Stimulated activated naive CD8-positive, alpha-beta T cell treated with anti-CD3 and anti-CD28 coated beads, Interleukin-15, amount 100 ng/mL, for 72 hours (primary cell): ENCODE results near the gene EML4.
A peak's percentile ranks its signal among the peaks of the same experiment; 100 is the strongest.
"Not testable (repeated sequence)": the region's sequence is repeated elsewhere in the genome, so short reads cannot be mapped to it uniquely, and the experiment has no call there.

Source experiments
- ATAC-seq: fragments of 150-1000 bp; cut with Tn5 transposase; 2 replicates; pipeline ENCODE4 v1.10.0; 2021; ENCODE audit warnings: mild to moderate bottlenecking, moderate library complexity
- DNase-seq, 2 donors: peaks; one replicate each; pipeline ENCODE4 v3.0.0; 2021 to 2022
- H3K27ac Mint-ChIP-seq, 2 donors: one replicate each; pipeline ENCODE4 v1.8.0; 2022; ENCODE audit warnings: mild to moderate bottlenecking in 2 of 2, mixed read lengths in 2 of 2, moderate library complexity in 2 of 2
- H3K27me3 Mint-ChIP-seq: one replicate; pipeline ENCODE4 v1.8.0; 2022; ENCODE audit warnings: mixed read lengths
- H3K4me1 Mint-ChIP-seq: one replicate; pipeline ENCODE4 v1.8.0; 2022; ENCODE audit warnings: mild to moderate bottlenecking, mixed read lengths
- H3K4me3 Mint-ChIP-seq, 2 donors: one replicate each; pipeline ENCODE4 v1.8.0; 2022; ENCODE audit warnings: mild to moderate bottlenecking in 2 of 2, mixed read lengths in 2 of 2, moderate library complexity in 1 of 2
- H3K9me3 Mint-ChIP-seq, 2 donors: one replicate each; pipeline ENCODE4 v1.8.0; 2022; ENCODE audit warnings: mixed read lengths in 2 of 2

EML4 gene

GRCh38 chr2:42319265-42319664 is 150.1 kb downstream of the EML4 start:
- H3K27me3 Mint-ChIP-seq = no peaks in the 10 kb centered on the region
- H3K4me3 Mint-ChIP-seq = no peak overlapping the region
- peaks cover 11% of the 10 kb centered on the region for H3K4me1 Mint-ChIP-seq
- DNase-seq (no peak), ATAC-seq (no peak)
- no peak overlapping the region for H3K27ac Mint-ChIP-seq
- H3K9me3 Mint-ChIP-seq = peaks cover 0 to 4% of the 10 kb centered on the region in 2 donors

GRCh38 chr2:42321452-42322064 is 152.4 kb downstream of the EML4 start:
- Mint-ChIP-seq H3K4me1 (no peaks in the 10 kb centered on the region), H3K4me3 (no peak overlapping the region), H3K9me3 (peaks cover 0 to 4% of the 10 kb centered on the region in 2 donors), H3K27ac (no peak overlapping the region), H3K27me3 (no peaks in the 10 kb centered on the region)
- DNase-seq (no peak), ATAC-seq (no peak)

GRCh38 chr2:42324244-42324643 is 155.1 kb downstream of the EML4 start:
- ATAC-seq (no peak), DNase-seq (no peak)
- H3K4me3 Mint-ChIP-seq = no peak overlapping the region
- H3K4me1 Mint-ChIP-seq = no peaks in the 10 kb centered on the region
- no peak overlapping the region for H3K27ac Mint-ChIP-seq
- peaks cover 0 to 4% of the 10 kb centered on the region in 2 donors for H3K9me3 Mint-ChIP-seq
- H3K27me3 Mint-ChIP-seq = no peaks in the 10 kb centered on the region

GRCh38 chr2:42324949-42325348 is 155.8 kb downstream of the EML4 start:
- DNase-seq (no peak), ATAC-seq (peak; percentile 71)
- peaks cover 0 to 4% of the 10 kb centered on the region in 2 donors for H3K9me3 Mint-ChIP-seq
- no peak overlapping the region for H3K4me3 Mint-ChIP-seq
- no peak overlapping the region for H3K27ac Mint-ChIP-seq
- no peaks in the 10 kb centered on the region for H3K27me3 Mint-ChIP-seq
- no peaks in the 10 kb centered on the region for H3K4me1 Mint-ChIP-seq

GRCh38 chr2:42325609-42326008 is 156.5 kb downstream of the EML4 start:
- Mint-ChIP-seq H3K27me3 (no peaks in the 10 kb centered on the region), H3K9me3 (peaks cover 0 to 2% of the 10 kb centered on the region in 2 donors), H3K27ac (no peak overlapping the region), H3K4me3 (no peak overlapping the region), H3K4me1 (no peaks in the 10 kb centered on the region)
- DNase-seq (no peak), ATAC-seq (no peak)

- no peak for DNase-seq
- no peak for ATAC-seq
- no peaks in the 10 kb centered on the region for H3K27me3 Mint-ChIP-seq
- H3K9me3 Mint-ChIP-seq = no peaks in the 10 kb centered on the region
- no peak overlapping the region for H3K27ac Mint-ChIP-seq
- no peaks in the 10 kb centered on the region for H3K4me1 Mint-ChIP-seq
- H3K4me3 Mint-ChIP-seq = no peak overlapping the region
Observed at GRCh38 chr2:42327125-42327524, 158.0 kb downstream of the EML4 start.

GRCh38 chr2:42328148-42328833 is 159.1 kb downstream of the EML4 start:
- Mint-ChIP-seq H3K27me3 (no peaks in the 10 kb centered on the region), H3K9me3 (no peaks in the 10 kb centered on the region), H3K4me1 (no peaks in the 10 kb centered on the region), H3K4me3 (no peak overlapping the region), H3K27ac (peak overlapping the region; percentile 74 to 76)
- no peak for ATAC-seq
- no peak for DNase-seq

- Mint-ChIP-seq H3K4me1 (no peaks in the 10 kb centered on the region), H3K27me3 (no peaks in the 10 kb centered on the region), H3K27ac (no peak overlapping the region), H3K9me3 (no peaks in the 10 kb centered on the region), H3K4me3 (no peak overlapping the region)
- DNase-seq (no peak), ATAC-seq (no peak)
Observed at GRCh38 chr2:42328923-42329322, 159.8 kb downstream of the EML4 start.

GRCh38 chr2:42329736-42330135 is 160.6 kb downstream of the EML4 start:
- no peak for ATAC-seq
- Mint-ChIP-seq H3K4me1 (no peaks in the 10 kb centered on the region), H3K9me3 (no peaks in the 10 kb centered on the region), H3K4me3 (no peak overlapping the region), H3K27ac (peak overlapping the region; percentile 13 to 27), H3K27me3 (no peaks in the 10 kb centered on the region)
- no peak for DNase-seq

GRCh38 chr2:42331569-42332284 is 162.6 kb downstream of the EML4 start:
- DNase-seq (no peak), ATAC-seq (no peak)
- Mint-ChIP-seq H3K4me3 (no peak overlapping the region), H3K9me3 (no peaks in the 10 kb centered on the region), H3K27ac (peak overlapping the region in 1 of 2 donors; percentile 75), H3K4me1 (no peaks in the 10 kb centered on the region), H3K27me3 (no peaks in the 10 kb centered on the region)

GRCh38 chr2:42332575-42332974 is 163.4 kb downstream of the EML4 start:
- Mint-ChIP-seq H3K9me3 (no peaks in the 10 kb centered on the region), H3K4me3 (no peak overlapping the region)
- ATAC-seq = no peak

GRCh38 chr2:42333579-42333978 is 164.4 kb downstream of the EML4 start:
- Mint-ChIP-seq H3K4me3 (no peak overlapping the region), H3K27ac (peak overlapping the region in 1 of 2 donors; percentile 57), H3K27me3 (no peaks in the 10 kb centered on the region), H3K9me3 (peaks cover 0 to 9% of the 10 kb centered on the region in 2 donors), H3K4me1 (no peaks in the 10 kb centered on the region)
- DNase-seq (no peak), ATAC-seq (no peak)

More at GRCh38 chr2:42332575-42332974, 163.4 kb downstream of the EML4 start:
- H3K27me3 Mint-ChIP-seq = no peaks in the 10 kb centered on the region
- no peak overlapping the region for H3K27ac Mint-ChIP-seq
- no peaks in the 10 kb centered on the region for H3K4me1 Mint-ChIP-seq
- DNase-seq = no peak

GRCh38 chr2:42334220-42334619 is 165.1 kb downstream of the EML4 start:
- DNase-seq (no peak), ATAC-seq (no peak)
- Mint-ChIP-seq H3K4me3 (no peak overlapping the region), H3K27ac (no peak overlapping the region), H3K4me1 (no peaks in the 10 kb centered on the region), H3K9me3 (peaks cover 0 to 11% of the 10 kb centered on the region in 2 donors), H3K27me3 (no peaks in the 10 kb centered on the region)

- not testable (repeated sequence) for H3K4me3 Mint-ChIP-seq, H3K27ac Mint-ChIP-seq, DNase-seq, H3K4me1 Mint-ChIP-seq, ATAC-seq, H3K27me3 Mint-ChIP-seq
- H3K9me3 Mint-ChIP-seq = peaks cover 0 to 11% of the 10 kb centered on the region in 2 donors
Observed at GRCh38 chr2:42334865-42335264, 165.7 kb downstream of the EML4 start.

- Mint-ChIP-seq H3K4me1 (peaks cover 12% of the 10 kb centered on the region), H3K4me3 (no peak overlapping the region), H3K27me3 (no peaks in the 10 kb centered on the region), H3K9me3 (peaks cover 0 to 11% of the 10 kb centered on the region in 2 donors), H3K27ac (no peak overlapping the region)
- ATAC-seq (no peak), DNase-seq (no peak)
Observed at GRCh38 chr2:42335514-42336104, 166.5 kb downstream of the EML4 start.
